GM12878 (cell line): Measurements from ENCODE around the gene PTPRM. TPM values are rescaled to one million over a fixed set of nuclear protein-coding genes. Genes with fewer than 3 reads are reported as not detected.

ENCODE experiments used
- ATAC-seq: fragments of 200-7000 bp; cut with Tn5 transposase; 3 replicates; pipeline ENCODE4 v1.9.1; 2020; ENCODE audit warnings: mild to moderate bottlenecking, moderate library complexity
- BruUV-seq: library from RNA; stranded (reverse); fragments of 400-500 nt; replicated peaks from 2 replicates; lab custom pipeline; 2021; lab: Mats Ljungman, UMichigan
- CTCF ChIA-PET: fragments of 300-600 bp; sonication (Branson Sonifier 250); formaldehyde crosslinking; extraction: SDS; loops from one replicate; lab custom pipeline; 2021; ENCODE audit warnings: inconsistent platforms; lab: Yijun Ruan, JAX
- POLR2A ChIA-PET: fragments of 350-600 bp; formaldehyde crosslinking; extraction: SDS; loops from one replicate; lab custom pipeline; 2021; ENCODE audit warnings: inconsistent platforms; lab: Charles Lee
- RAD21 ChIA-PET: fragments of 300-600 bp; sonication (Branson Sonifier 250); formaldehyde crosslinking; loops from one replicate; lab custom pipeline; 2023; ENCODE audit warnings: antibody characterized with exemption; ENCODE audit not compliant: unreplicated experiment; lab: Charles Lee
- SMC1A ChIA-PET: fragments of 300-600 bp; sonication (Branson Sonifier 250); formaldehyde crosslinking; loops from one replicate; lab custom pipeline; 2023; ENCODE audit not compliant: unreplicated experiment, uncharacterized antibody; lab: Charles Lee
- DNase-seq: peaks from one replicate; pipeline ENCODE4 v3.0.0-alpha.2; 2011; ENCODE audit warnings: low read depth, low spot score
- FAIRE-seq: peaks from 3 replicates; lab custom pipeline; 2011; peaks lifted over from hg19 to GRCh38; lab: Jason Lieb, UNC
- H2AFZ ChIP-seq: 2 replicates; pipeline ENCODE4 v1.6.0; 2011; ENCODE audit warnings: low read depth, low read length, control low read depth; ENCODE audit not compliant: control insufficient read depth
- H3K27ac ChIP-seq: 2 replicates; pipeline ENCODE4 v1.5.1; 2011; ENCODE audit warnings: control low read depth; ENCODE audit not compliant: control insufficient read depth, insufficient read depth
- H3K27me3 ChIP-seq, 2 experiments: replicated peaks in 1 of 2; 2 replicates each; pipeline versions ENCODE4 v1.6.0 to v1.6.1; 2011; ENCODE audit warnings: low read length in 1 of 2; ENCODE audit not compliant: control insufficient read depth in 2 of 2, insufficient read depth in 2 of 2
- H3K36me3 ChIP-seq, 2 experiments: 2 replicates each; pipeline ENCODE4 v1.5.1; 2011; ENCODE audit warnings: low read length in 1 of 2; ENCODE audit not compliant: control insufficient read depth in 2 of 2, insufficient read depth in 2 of 2
- H3K4me1 ChIP-seq: 2 replicates; pipeline ENCODE4 v1.6.1; 2011; ENCODE audit warnings: mild to moderate bottlenecking, low read length, moderate library complexity, mixed read lengths; ENCODE audit not compliant: control insufficient read depth, insufficient read depth
- H3K4me2 ChIP-seq: 2 replicates; pipeline ENCODE4 v1.6.0; 2011; ENCODE audit warnings: control low read depth; ENCODE audit not compliant: control insufficient read depth, insufficient read depth
- H3K4me3 ChIP-seq: fragments of 200-600 bp; sonication (generic); 2 replicates; pipeline ENCODE4 v1.5.1; 2016
- H3K79me2 ChIP-seq: 2 replicates; pipeline ENCODE4 v1.6.0; 2011; ENCODE audit warnings: low read length; ENCODE audit not compliant: control insufficient read depth, insufficient read depth
- H3K9ac ChIP-seq: 2 replicates; pipeline ENCODE4 v1.8.0; 2011; ENCODE audit warnings: low read length, control low read depth, mixed read lengths; ENCODE audit not compliant: control insufficient read depth, insufficient read depth
- H3K9me3 ChIP-seq: replicated peaks from 3 replicates; pipeline ENCODE4 v1.5.1; 2011; ENCODE audit warnings: mild to moderate bottlenecking, low read length; ENCODE audit not compliant: control insufficient read depth, insufficient read depth
- H4K20me1 ChIP-seq: 2 replicates; pipeline ENCODE4 v1.6.0; 2011; ENCODE audit not compliant: control insufficient read depth, insufficient read depth
- ATF7 ChIP-seq: fragments of 450-650 bp; IDR thresholded peaks from 2 replicates; pipeline ENCODE4 v1.6.1; 2016; ENCODE audit warnings: low read depth, mild to moderate bottlenecking
- BACH1 ChIP-seq: fragments of 450-650 bp; IDR thresholded peaks from 2 replicates; pipeline ENCODE4 v1.6.1; 2017; ENCODE audit warnings: mild to moderate bottlenecking, borderline replicate concordance
- BRCA1 ChIP-seq: IDR thresholded peaks from 2 replicates; pipeline ENCODE4 v1.6.1; 2011; ENCODE audit warnings: low read depth, low read length, improper control_type of control experiment
- CBX5 ChIP-seq: sonication (generic); IDR thresholded peaks from 2 replicates; pipeline ENCODE4 v1.6.1; 2016; ENCODE audit warnings: low read depth, moderate library complexity, mild to moderate bottlenecking, inconsistent platforms
- MTA2 ChIP-seq: fragments of 450-650 bp; IDR thresholded peaks from 2 replicates; pipeline ENCODE4 v1.6.1; 2016; ENCODE audit warnings: low read depth, mild to moderate bottlenecking, moderate library complexity
- ZBED1 ChIP-seq: IDR thresholded peaks from 2 replicates; pipeline ENCODE4 v1.6.1; 2016; ENCODE audit warnings: borderline replicate concordance
- ZBTB40 ChIP-seq: fragments of 450-650 bp; IDR thresholded peaks from 2 replicates; pipeline ENCODE4 v1.6.1; 2016; ENCODE audit warnings: mild to moderate bottlenecking, moderate library complexity, borderline replicate concordance
- WGBS: methylation state at CpG from one replicate; pipeline ENCODE4 v1.1.6; 2016; ENCODE audit warnings: low lambda C conversion rate; ENCODE audit not compliant: insufficient replicate concordance, insufficient coverage; ENCODE audit errors: missing lambda C conversion rate; 5-methylcytosine and 5-hydroxymethylcytosine counted together
- in situ Hi-C: fragments of 300-500 bp; cut with MboI; formaldehyde crosslinking; loops from 9 replicates; pipeline ENCODE4 v1.14.3; 2018; ENCODE audit warnings: mixed read lengths
- intact Hi-C: fragments of 100-400 bp; cut with micrococcal nuclease; formaldehyde crosslinking; loops from one replicate; pipeline ENCODE4 v1.14.2; 2022; ENCODE audit not compliant: unreplicated experiment
- polyA plus RNA-seq, 11 experiments: library from polyadenylated mRNA; depleted of rRNA in 4 of 11; unstranded in 6 of 11; stranded (reverse) in 5 of 11; fragments of >200 nt; fragmentation: Nextera tagmentation in 4 of 11; fragmentation: Illumina TruSeq in 1 of 11; extraction: Ambion mirVana in 4 of 11; extraction: Trizol in 1 of 11; gene quantifications; 1 replicate in 1 of 11; 2 replicates in 10 of 11; pipeline versions ENCODE4 v1.2.1 to v1.2.3, GENCODE V29; 2011 to 2016; ENCODE audit warnings: inconsistent platforms in 2 of 11, missing spikeins in 2 of 11, low read depth in 1 of 11
- total RNA-seq, 4 experiments: library from RNA; depleted of rRNA in 3 of 4; stranded (reverse); fragments of >200 nt in 3 of 4; fragmentation: Illumina TruSeq in 1 of 4; extraction: Trizol in 1 of 4; gene quantifications; 2 replicates each; pipeline versions ENCODE4 v1.2.1 to v1.2.3, GENCODE V29; 2013 to 2021

PTPRM gene
- total and polyA plus RNA-seq, 10 of the 15 experiments (the other 5 are each of a cell fraction or from before 2014, with no cell fraction given): 0.07 to 22.6 (median 0.60) TPM

GRCh38 chr18:7844418-7844817, 277.3 kb downstream of the PTPRM start (continued):
- TF ChIP-seq BRCA1 (no peak), ZBTB40 (no peak), ATF7 (no peak)

DNA sequence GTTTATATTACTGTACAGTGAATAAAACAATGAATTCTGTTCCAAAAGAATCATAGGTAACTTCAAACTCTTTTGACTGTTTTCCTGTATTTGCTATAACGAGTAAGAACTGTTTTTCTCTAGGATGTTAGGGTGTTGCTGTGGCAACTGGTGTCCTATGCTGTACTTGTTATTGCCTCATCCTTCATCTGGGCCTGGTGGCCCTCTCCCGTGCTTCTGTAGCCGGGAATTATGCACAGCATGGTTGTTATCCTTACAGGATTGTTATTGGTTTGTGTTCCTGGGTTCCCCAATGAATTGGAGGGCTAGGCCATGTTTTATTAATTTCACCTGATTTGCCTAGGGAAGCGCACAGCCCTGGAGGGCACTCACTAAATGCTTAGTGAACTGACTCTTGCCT, 279.2 kb downstream of the PTPRM start:
- ATAC-seq (no peak), FAIRE-seq (no peak), DNase-seq (no peak)
- no TSS peak for BruUV-seq
- RAD21 ChIA-PET: no interaction called here
- intact Hi-C loops (no loop called here), in situ Hi-C loops (no loop called here)
- POLR2A ChIA-PET: interaction anchor here (0.6 kb wide), 1 partner anchor 116 kb away, joined by 3 read pairs; no protein-coding TSS in a partner anchor
- WGBS: 0% methylated on average over 4 of the region's 4 CpGs
- no peaks in the 10 kb centered on the region for H3K79me2 ChIP-seq
- H2AFZ ChIP-seq: no peak overlapping the region
- no peaks in the 10 kb centered on the region for H3K36me3 ChIP-seq
- H4K20me1 ChIP-seq: no peaks in the 10 kb centered on the region
- no peaks in the 10 kb centered on the region for H3K4me1 ChIP-seq
- no peak overlapping the region for H3K4me3 ChIP-seq
- SMC1A ChIA-PET: no interaction called here
- CTCF ChIA-PET: no interaction called here
- no peak overlapping the region for H3K27ac ChIP-seq
- H3K9me3 ChIP-seq: no peaks in the 10 kb centered on the region; the same call in 2 of the 3 replicates
- H3K4me2 ChIP-seq: no peak overlapping the region
- H3K27me3 ChIP-seq: no peaks in the 10 kb centered on the region
- no peak overlapping the region for H3K9ac ChIP-seq
- no peak for TF ChIP-seq CBX5
- TF ChIP-seq MTA2: no peak
- no peak for TF ChIP-seq BACH1
- TF ChIP-seq ZBED1: no peak
